ENCODE data around the gene MAGI2. TPM values are rescaled to one million over a fixed set of nuclear protein-coding genes. Genes with fewer than 3 reads are reported as not detected.
A peak's percentile ranks its signal among the peaks of the same experiment; 100 is the strongest.

Gene MAGI2
- total RNA-seq, 1 experiment from 2014 or later = 0.34 TPM

DNA sequence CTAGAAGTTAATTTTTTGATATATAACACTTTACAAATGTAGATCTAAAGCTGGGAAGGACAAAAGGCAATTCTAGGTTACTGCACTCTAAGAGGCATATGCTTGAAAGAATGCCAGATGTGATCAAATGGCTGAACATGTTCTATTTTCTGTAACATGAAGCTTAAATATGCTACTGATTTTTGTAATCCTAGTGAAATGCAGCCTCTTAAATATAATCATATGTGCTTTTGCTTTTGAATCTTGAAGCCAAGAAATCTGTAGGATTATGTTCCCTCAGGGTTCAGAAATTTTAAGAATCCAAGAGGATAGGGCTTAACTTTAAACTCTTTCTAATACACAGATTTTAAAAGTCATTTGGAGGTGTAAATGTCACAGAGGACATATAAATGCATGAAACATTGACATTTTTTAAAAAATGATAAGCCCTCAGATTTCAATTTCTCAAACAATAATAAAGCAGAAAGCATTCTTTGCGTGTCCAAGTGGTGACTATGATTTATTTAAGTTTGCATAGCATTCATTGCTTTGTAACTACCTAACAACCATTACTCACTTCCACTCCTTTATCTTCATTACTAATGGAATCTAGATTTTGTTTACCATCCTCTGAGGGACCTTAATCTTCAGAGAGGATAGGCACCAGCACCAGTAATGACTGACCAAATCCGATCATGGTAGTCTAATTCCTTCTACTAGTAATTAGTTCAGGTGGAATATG, 170.4 kb downstream of the MAGI2 start:
- H3K27me3 ChIP-seq (replicated peaks; ENCODE audit: insufficient read depth, low read depth, low read length, poor library complexity) = no peaks in the 10 kb centered on the region
- no TSS peak for BruUV-seq (replicated peaks)
- CTCF ChIA-PET = no interaction called here
- no peaks in the 10 kb centered on the region for H3K4me1 ChIP-seq (ENCODE audit: insufficient read depth, low read length, poor library complexity, severe bottlenecking)
- intact Hi-C loops (cut with micrococcal nuclease; ENCODE audit: unreplicated experiment) = loop anchor here (10.0 kb wide), 1 partner anchor 698 kb away; no protein-coding TSS in a partner anchor
- H3K27ac ChIP-seq (ENCODE audit: low read depth, low read length, poor library complexity, severe bottlenecking) = no peak overlapping the region
- H3K9me3 ChIP-seq (ENCODE audit: low read depth, low read length, poor library complexity, severe bottlenecking) = no peaks in the 10 kb centered on the region
- no peak overlapping the region for H3K4me3 ChIP-seq (ENCODE audit: low read depth, low read length, poor library complexity, severe bottlenecking)
- DNase-seq (ENCODE audit: low spot score) = no peak
- POLR2A ChIA-PET (ENCODE audit: low non-redundant PET) = interaction anchor here (0.6 kb wide), 1 partner anchor 32 kb away, joined by 3 read pairs; no protein-coding TSS in a partner anchor
- no peak for TF ChIP-seq EZH2 (IDR thresholded peaks at IDR 0.05; ENCODE audit: borderline replicate concordance, low read depth, low read length, poor library complexity, severe bottlenecking)
- TF ChIP-seq, protein P1, sequence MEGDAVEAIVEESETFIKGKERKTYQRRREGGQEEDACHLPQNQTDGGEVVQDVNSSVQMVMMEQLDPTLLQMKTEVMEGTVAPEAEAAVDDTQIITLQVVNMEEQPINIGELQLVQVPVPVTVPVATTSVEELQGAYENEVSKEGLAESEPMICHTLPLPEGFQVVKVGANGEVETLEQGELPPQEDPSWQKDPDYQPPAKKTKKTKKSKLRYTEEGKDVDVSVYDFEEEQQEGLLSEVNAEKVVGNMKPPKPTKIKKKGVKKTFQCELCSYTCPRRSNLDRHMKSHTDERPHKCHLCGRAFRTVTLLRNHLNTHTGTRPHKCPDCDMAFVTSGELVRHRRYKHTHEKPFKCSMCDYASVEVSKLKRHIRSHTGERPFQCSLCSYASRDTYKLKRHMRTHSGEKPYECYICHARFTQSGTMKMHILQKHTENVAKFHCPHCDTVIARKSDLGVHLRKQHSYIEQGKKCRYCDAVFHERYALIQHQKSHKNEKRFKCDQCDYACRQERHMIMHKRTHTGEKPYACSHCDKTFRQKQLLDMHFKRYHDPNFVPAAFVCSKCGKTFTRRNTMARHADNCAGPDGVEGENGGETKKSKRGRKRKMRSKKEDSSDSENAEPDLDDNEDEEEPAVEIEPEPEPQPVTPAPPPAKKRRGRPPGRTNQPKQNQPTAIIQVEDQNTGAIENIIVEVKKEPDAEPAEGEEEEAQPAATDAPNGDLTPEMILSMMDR (conservative IDR thresholded peaks at IDR 0.05; ENCODE audit: low read depth, low read length) = no peak
- no peaks in the 10 kb centered on the region for H3K36me3 ChIP-seq (ENCODE audit: insufficient read depth, low read length, poor library complexity, severe bottlenecking)

DNA sequence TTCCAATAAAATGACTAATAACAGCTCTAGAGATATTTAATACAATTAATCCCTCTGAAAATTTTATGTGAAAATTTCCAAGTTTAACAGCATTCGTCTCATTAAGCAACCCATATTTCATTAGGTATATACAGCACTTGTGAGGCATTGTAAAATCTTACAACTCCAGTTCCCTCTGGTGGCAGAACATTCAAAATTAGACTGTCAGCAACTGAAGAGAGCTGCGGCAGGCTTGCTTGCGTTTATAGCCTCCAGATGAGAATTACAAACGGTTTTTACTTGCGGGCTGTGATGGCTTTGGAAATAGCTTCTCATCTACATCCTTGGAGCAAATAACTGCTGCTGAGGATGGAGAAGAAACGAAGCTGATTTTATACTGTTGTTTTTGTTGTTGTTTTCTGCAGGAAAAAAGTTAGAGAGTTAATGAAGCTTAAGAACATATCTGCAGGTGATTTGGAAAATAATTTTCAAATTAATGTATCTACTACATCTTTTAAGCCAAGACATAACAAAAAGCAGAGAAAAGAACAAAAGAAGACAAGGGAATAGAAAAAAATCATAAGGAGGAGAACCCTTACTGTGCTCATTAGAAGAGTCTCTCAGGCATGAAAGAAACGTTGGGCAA, 171.3 kb downstream of the MAGI2 start:
- TF ChIP-seq, protein P1 (conservative IDR thresholded peaks at IDR 0.05; ENCODE audit: low read depth, low read length) = peak; percentile 57
- TF ChIP-seq EZH2 (IDR thresholded peaks at IDR 0.05; ENCODE audit: borderline replicate concordance, low read depth, low read length, poor library complexity, severe bottlenecking) = no peak
- ChIA-PET POLR2A (ENCODE audit: low non-redundant PET) (no interaction called here), CTCF (interaction anchor here (0.6 kb wide), 1 partner anchor 13 kb away, joined by 3 read pairs; no protein-coding TSS in a partner anchor)
- Histone ChIP-seq H3K4me1 (ENCODE audit: insufficient read depth, low read length, poor library complexity, severe bottlenecking) (no peaks in the 10 kb centered on the region), H3K27ac (ENCODE audit: low read depth, low read length, poor library complexity, severe bottlenecking) (no peak overlapping the region), H3K4me3 (ENCODE audit: low read depth, low read length, poor library complexity, severe bottlenecking) (no peak overlapping the region), H3K36me3 (ENCODE audit: insufficient read depth, low read length, poor library complexity, severe bottlenecking) (no peaks in the 10 kb centered on the region), H3K27me3 (replicated peaks; ENCODE audit: insufficient read depth, low read depth, low read length, poor library complexity) (no peaks in the 10 kb centered on the region), H3K9me3 (ENCODE audit: low read depth, low read length, poor library complexity, severe bottlenecking) (no peaks in the 10 kb centered on the region)
- intact Hi-C loops (cut with micrococcal nuclease; ENCODE audit: unreplicated experiment) = loop anchor here (10.0 kb wide), 1 partner anchor 697 kb away; no protein-coding TSS in a partner anchor
- BruUV-seq (replicated peaks) = no TSS peak
- DNase-seq (ENCODE audit: low spot score) = peak; percentile 65

DNA sequence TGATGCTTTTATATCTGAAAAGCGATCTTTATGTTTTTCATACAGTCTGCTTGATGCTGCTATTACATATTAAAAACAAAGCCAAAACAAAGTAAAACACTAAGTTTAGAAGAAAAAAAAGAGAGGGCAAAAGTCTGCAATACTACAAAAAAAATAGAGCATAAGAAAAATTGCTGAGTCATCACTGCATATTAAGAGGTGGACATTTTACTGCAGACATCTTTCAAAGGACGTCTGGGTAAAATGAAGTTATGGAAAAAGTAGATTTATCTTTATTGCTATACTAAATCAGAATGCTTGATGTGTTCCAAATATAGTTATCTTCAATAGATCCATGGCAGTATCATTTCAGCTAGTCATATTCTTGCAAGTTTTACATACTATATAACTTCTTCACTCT, 172.0 kb downstream of the MAGI2 start:
- TF ChIP-seq EZH2 (IDR thresholded peaks at IDR 0.05; ENCODE audit: borderline replicate concordance, low read depth, low read length, poor library complexity, severe bottlenecking) = no peak
- TF ChIP-seq, protein P1 (conservative IDR thresholded peaks at IDR 0.05; ENCODE audit: low read depth, low read length) = no peak
- POLR2A ChIA-PET (ENCODE audit: low non-redundant PET) = no interaction called here
- BruUV-seq (replicated peaks) = no TSS peak

More for the DNA sequence above, 172.0 kb downstream of the MAGI2 start:
- H3K27ac ChIP-seq (ENCODE audit: low read depth, low read length, poor library complexity, severe bottlenecking) = no peak overlapping the region
- DNase-seq (ENCODE audit: low spot score) = no peak
- no peaks in the 10 kb centered on the region for H3K27me3 ChIP-seq (replicated peaks; ENCODE audit: insufficient read depth, low read depth, low read length, poor library complexity)
- intact Hi-C loops (cut with micrococcal nuclease; ENCODE audit: unreplicated experiment) = loop anchor here (10.0 kb wide), 1 partner anchor 697 kb away; no protein-coding TSS in a partner anchor
- H3K4me1 ChIP-seq (ENCODE audit: insufficient read depth, low read length, poor library complexity, severe bottlenecking) = no peaks in the 10 kb centered on the region
- CTCF ChIA-PET = no interaction called here
- H3K9me3 ChIP-seq (ENCODE audit: low read depth, low read length, poor library complexity, severe bottlenecking) = no peaks in the 10 kb centered on the region
- no peaks in the 10 kb centered on the region for H3K36me3 ChIP-seq (ENCODE audit: insufficient read depth, low read length, poor library complexity, severe bottlenecking)
- H3K4me3 ChIP-seq (ENCODE audit: low read depth, low read length, poor library complexity, severe bottlenecking) = no peak overlapping the region

Data from A673 (cell line).